ENCODE data around the gene TP53RK. TPM values are rescaled to one million over a fixed set of nuclear protein-coding genes. Genes with fewer than 3 reads are reported as not detected.
A peak's percentile ranks its signal among the peaks of the same experiment; 100 is the strongest.

Gene TP53RK
- total and polyA plus RNA-seq, 2 of the 13 experiments (the other 11 are each of a cell fraction or from before 2014, with no cell fraction given): 12.9 to 25.5 TPM

DNA sequence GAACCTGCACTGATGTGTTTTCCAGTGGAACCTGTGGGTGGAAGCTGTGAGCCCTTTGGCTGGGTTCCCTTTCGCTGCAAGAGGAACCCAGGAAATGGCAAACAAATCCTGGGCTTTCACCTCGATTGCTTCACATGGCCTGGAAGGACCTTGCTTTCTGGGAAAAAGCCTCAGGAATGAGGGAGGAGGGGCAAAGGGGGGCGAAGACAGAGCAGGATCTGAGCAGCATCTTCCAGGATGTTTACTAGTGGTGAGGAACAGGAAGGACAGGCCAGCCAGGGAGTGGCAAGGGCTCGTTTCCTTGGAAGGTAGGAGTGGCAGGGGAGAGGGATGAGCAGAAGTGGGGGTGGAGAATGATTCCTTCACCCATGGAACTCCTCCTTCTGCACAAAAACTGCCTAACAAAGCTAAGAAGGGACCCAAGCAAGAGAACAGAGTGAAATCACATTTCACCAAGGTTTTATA is 26.1 kb upstream of the TP53RK start (continued):
- TF ChIP-seq XRCC5 (optimal IDR thresholded peaks at IDR 0.05; ENCODE audit: low read length): peak; percentile 21
- peak; percentile 96 for TF ChIP-seq BCL6 (CRISPR knock-in tag; IDR thresholded peaks at IDR 0.05)
- TF ChIP-seq ATAD3A (CRISPR knock-in tag; IDR thresholded peaks at IDR 0.05): no peak
- TF ChIP-seq THAP7 (CRISPR knock-in tag; IDR thresholded peaks at IDR 0.05): no peak
- TF ChIP-seq MEF2D (CRISPR knock-in tag; IDR thresholded peaks at IDR 0.05): no peak
- 0 out of 2 replicates have a peak, but pooled peaks have one; percentile 61 for TF ChIP-seq ZNF33B (CRISPR knock-in tag; IDR thresholded peaks at IDR 0.05)
- no peak for TF ChIP-seq TAF15 (IDR thresholded peaks at IDR 0.05; ENCODE audit: low read depth, low read length, poor library complexity, severe bottlenecking)
- TF ChIP-seq SCMH1 (CRISPR knock-in tag; IDR thresholded peaks at IDR 0.05; ENCODE audit: borderline replicate concordance): no peak
- peak; percentile 91 for TF ChIP-seq CEBPB (IDR thresholded peaks at IDR 0.05; ENCODE audit: borderline replicate concordance, low read depth, low read length)
- TF ChIP-seq ELF1 (CRISPR knock-in tag; IDR thresholded peaks at IDR 0.05): peak; percentile 36; the same call in 1 of the 2 replicates
- TF ChIP-seq SOX13 (IDR thresholded peaks at IDR 0.05): no peak
- TF ChIP-seq SOX13 (CRISPR knock-in tag; conservative IDR thresholded peaks at IDR 0.05 in 1 of 2, IDR thresholded peaks at IDR 0.05 in 1 of 2): peak in 1 of 2 experiments; percentile 44; a peak in 1 of 4 replicates
- TF ChIP-seq SSRP1 (CRISPR knock-in tag; IDR thresholded peaks at IDR 0.05): no peak
- no peak for TF ChIP-seq RCOR2 (CRISPR knock-in tag; IDR thresholded peaks at IDR 0.05)
- TF ChIP-seq, protein P1, sequence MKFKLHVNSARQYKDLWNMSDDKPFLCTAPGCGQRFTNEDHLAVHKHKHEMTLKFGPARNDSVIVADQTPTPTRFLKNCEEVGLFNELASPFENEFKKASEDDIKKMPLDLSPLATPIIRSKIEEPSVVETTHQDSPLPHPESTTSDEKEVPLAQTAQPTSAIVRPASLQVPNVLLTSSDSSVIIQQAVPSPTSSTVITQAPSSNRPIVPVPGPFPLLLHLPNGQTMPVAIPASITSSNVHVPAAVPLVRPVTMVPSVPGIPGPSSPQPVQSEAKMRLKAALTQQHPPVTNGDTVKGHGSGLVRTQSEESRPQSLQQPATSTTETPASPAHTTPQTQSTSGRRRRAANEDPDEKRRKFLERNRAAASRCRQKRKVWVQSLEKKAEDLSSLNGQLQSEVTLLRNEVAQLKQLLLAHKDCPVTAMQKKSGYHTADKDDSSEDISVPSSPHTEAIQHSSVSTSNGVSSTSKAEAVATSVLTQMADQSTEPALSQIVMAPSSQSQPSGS (CRISPR knock-in tag; IDR thresholded peaks at IDR 0.05): 0 out of 2 replicates have a peak, but pooled peaks have one; percentile 5
- peak; percentile 60; the same call in 1 of the 2 replicates for TF ChIP-seq ZFP36L1 (CRISPR knock-in tag; IDR thresholded peaks at IDR 0.05)
- TF ChIP-seq SALL1 (CRISPR knock-in tag; IDR thresholded peaks at IDR 0.05): peak; percentile 30; the same call in 1 of the 2 replicates
- TF ChIP-seq SIN3B (IDR thresholded peaks at IDR 0.05; ENCODE audit: low read length): no peak
- TF ChIP-seq JARID2 (CRISPR knock-in tag; IDR thresholded peaks at IDR 0.05; ENCODE audit: insufficient replicate concordance): no peak
- TF ChIP-seq CREM (IDR thresholded peaks at IDR 0.05): 0 out of 2 replicates have a peak, but pooled peaks have one; percentile 16
- no peak for TF ChIP-seq CREM (CRISPR knock-in tag; IDR thresholded peaks at IDR 0.05)
- TF ChIP-seq MED1 (CRISPR knock-in tag; IDR thresholded peaks at IDR 0.05): 0 out of 2 replicates have a peak, but pooled peaks have one; percentile 28
- peak; percentile 18; the same call in 1 of the 2 replicates for TF ChIP-seq SOX5 (CRISPR knock-in tag; IDR thresholded peaks at IDR 0.05; ENCODE audit: borderline replicate concordance)
- 0 out of 2 replicates have a peak, but pooled peaks have one; percentile 13 for TF ChIP-seq ZMYM4 (CRISPR knock-in tag; IDR thresholded peaks at IDR 0.05)
- TF ChIP-seq ZNF761 (CRISPR knock-in tag; conservative IDR thresholded peaks at IDR 0.05): no peak
- TF ChIP-seq CSRNP1 (CRISPR knock-in tag; IDR thresholded peaks at IDR 0.05): no peak
- TF ChIP-seq ZNF644 (CRISPR knock-in tag; IDR thresholded peaks at IDR 0.05; ENCODE audit: low read depth): peak; percentile 43; the same call in 1 of the 2 replicates
- TF ChIP-seq AHR (CRISPR knock-in tag; IDR thresholded peaks at IDR 0.05): no peak
- peak; percentile 96; the same call in 1 of the 2 replicates for TF ChIP-seq THRA (CRISPR knock-in tag; IDR thresholded peaks at IDR 0.05; ENCODE audit: borderline replicate concordance)

All from HepG2 (cell line).